ENCODE results near the gene NRXN2. TPM values are rescaled to one million over a fixed set of nuclear protein-coding genes. Genes with fewer than 3 reads are reported as not detected.
A peak's percentile ranks its signal among the peaks of the same experiment; 100 is the strongest.

Gene NRXN2
- total and polyA plus RNA-seq, 2 donors (not counting 3 experiments of a cell fraction or from before 2014, with no cell fraction given): not detected

DNA sequence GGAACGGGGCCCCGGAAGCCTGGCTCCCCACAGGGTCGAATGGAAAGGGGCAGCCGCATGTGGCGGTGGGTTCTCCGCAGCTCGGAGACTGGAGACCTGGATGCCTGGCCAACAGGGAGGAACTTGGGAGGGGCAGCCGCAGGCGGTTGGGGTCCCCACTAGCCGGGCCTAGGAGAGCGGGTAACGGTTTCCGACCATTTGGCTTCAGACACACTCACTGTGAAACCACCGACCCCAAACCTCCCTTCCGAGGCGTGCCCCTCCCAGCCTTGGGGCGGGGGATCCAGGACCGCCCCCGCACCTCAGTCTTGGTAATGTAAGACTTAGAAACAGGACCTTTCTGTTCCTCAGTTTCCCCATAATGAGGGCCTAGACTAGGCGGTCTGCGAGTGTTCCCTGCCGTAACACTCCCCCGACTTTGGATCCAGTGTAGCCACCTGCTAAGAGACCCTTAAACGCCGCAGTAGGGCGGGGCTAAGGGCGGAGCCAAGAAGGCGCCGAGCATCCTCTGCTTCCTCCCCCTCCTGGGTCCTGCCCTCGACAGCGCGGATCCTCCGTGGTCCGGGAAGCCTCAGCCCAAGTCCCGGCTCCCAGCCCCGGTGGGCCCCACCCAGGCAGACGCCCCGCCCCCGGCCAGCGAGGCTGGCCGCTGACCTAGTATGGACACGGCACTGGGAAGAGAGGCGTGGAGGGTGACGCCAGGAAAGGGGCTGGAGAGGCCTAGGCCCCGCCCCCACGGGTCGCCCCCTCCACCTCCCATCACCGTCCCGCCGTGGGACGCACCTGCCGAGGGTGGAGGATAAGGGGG lies 22.7 kb upstream of the NRXN2 start:
- Histone ChIP-seq H3K79me2 (ENCODE audit: control insufficient read depth, insufficient read depth, low read length) (no peaks in the 10 kb centered on the region), H2AFZ (ENCODE audit: low read depth, low read length) (peak overlapping the region; percentile 85), H3K4me3 (replicated peaks in 1 of 3; ENCODE audit: insufficient read depth in 1 of 3, low read depth in 1 of 3, low read length in 3 of 3) (peak overlapping the region; percentile 15 to 49 (median 32)), H3K9me3 (replicated peaks; ENCODE audit: control insufficient read depth, insufficient read depth, low read length) (no peaks in the 10 kb centered on the region), H3K27me3 (ENCODE audit: control insufficient read depth in 2 of 2, insufficient read depth in 2 of 2, low read length in 2 of 2) (peaks cover 27 to 32% of the 10 kb centered on the region in 2 experiments), H4K20me1 (replicated peaks; ENCODE audit: control insufficient read depth, extremely low read depth, insufficient read depth, low read length) (no peaks in the 10 kb centered on the region), H3K36me3 (ENCODE audit: control insufficient read depth in 2 of 2, extremely low read depth in 1 of 2, insufficient read depth in 2 of 2, low read length in 2 of 2) (no peaks in the 10 kb centered on the region), H3K4me1 (ENCODE audit: control insufficient read depth, extremely low read depth, insufficient read depth, low read length) (peaks cover 13% of the 10 kb centered on the region), H3K4me2 (ENCODE audit: insufficient read depth, low read length) (peak overlapping the region; percentile 84), H3K9ac (replicated peaks; ENCODE audit: extremely low read depth, insufficient read depth, low read length) (no peak overlapping the region), H3K27ac (ENCODE audit: insufficient read depth, low read depth, low read length) (no peak overlapping the region), H3K9me1 (replicated peaks; ENCODE audit: control insufficient read depth, extremely low read depth, insufficient read depth, low read length) (no peaks in the 10 kb centered on the region)
- FAIRE-seq (peak; percentile 65), DNase-seq (ENCODE audit: low read depth, low spot score) (peak; percentile 64)
- TF ChIP-seq POLR2AphosphoS5 (IDR thresholded peaks at IDR 0.05; ENCODE audit: insufficient read depth, low read depth, low read length) (peak; percentile 28), FOS (IDR thresholded peaks at IDR 0.05; ENCODE audit: borderline replicate concordance, insufficient read depth, low read length) (no peak), EZH2 (IDR thresholded peaks at IDR 0.05; ENCODE audit: borderline replicate concordance, low read depth, low read length, severe bottlenecking) (peak; percentile 64)
- TF ChIP-seq, protein P1, sequence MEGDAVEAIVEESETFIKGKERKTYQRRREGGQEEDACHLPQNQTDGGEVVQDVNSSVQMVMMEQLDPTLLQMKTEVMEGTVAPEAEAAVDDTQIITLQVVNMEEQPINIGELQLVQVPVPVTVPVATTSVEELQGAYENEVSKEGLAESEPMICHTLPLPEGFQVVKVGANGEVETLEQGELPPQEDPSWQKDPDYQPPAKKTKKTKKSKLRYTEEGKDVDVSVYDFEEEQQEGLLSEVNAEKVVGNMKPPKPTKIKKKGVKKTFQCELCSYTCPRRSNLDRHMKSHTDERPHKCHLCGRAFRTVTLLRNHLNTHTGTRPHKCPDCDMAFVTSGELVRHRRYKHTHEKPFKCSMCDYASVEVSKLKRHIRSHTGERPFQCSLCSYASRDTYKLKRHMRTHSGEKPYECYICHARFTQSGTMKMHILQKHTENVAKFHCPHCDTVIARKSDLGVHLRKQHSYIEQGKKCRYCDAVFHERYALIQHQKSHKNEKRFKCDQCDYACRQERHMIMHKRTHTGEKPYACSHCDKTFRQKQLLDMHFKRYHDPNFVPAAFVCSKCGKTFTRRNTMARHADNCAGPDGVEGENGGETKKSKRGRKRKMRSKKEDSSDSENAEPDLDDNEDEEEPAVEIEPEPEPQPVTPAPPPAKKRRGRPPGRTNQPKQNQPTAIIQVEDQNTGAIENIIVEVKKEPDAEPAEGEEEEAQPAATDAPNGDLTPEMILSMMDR (IDR thresholded peaks at IDR 0.05; ENCODE audit: extremely low read depth in 1 of 2, insufficient read depth in 1 of 2, low read depth in 1 of 2, low read length in 2 of 2): no peak
- intact Hi-C loops (cut with micrococcal nuclease): no loop called here
- POLR2A ChIA-PET: no interaction called here
- CTCF ChIA-PET: interaction anchor here (1.3 kb wide), 1 partner anchor 23 kb away, joined by 3 read pairs; the partner anchor contains the start of gene NRXN2
- BruUV-seq (replicated peaks): TSS peak; percentile 50
- dilution Hi-C loops (cut with MboI; ENCODE audit: extremely low pct_ligation_motif_present, low sequenced_read_pairs): no loop called here

All from endothelial cell of umbilical vein (primary cell).